ENCODE results near the gene MLX. TPM values are rescaled to one million over a fixed set of nuclear protein-coding genes. Genes with fewer than 3 reads are reported as not detected.

The MLX gene
- total and polyA plus RNA-seq, 2 donors (not counting 1 experiment from before 2014, with no cell fraction given) = 36.2 to 49.3 TPM

GRCh38 chr17:42612013-42612412 is 45.1 kb downstream of the MLX start:
- H3K9me3 ChIP-seq (ENCODE audit: control insufficient read depth, insufficient read depth, low read depth, low read length) = no peaks in the 10 kb centered on the region
- peaks cover 22% of the 10 kb centered on the region for H3K79me2 ChIP-seq (ENCODE audit: control insufficient read depth, insufficient read depth, low read length)
- no peaks in the 10 kb centered on the region for H3K27me3 ChIP-seq (ENCODE audit: control insufficient read depth, insufficient read depth, low read length)
- H3K9ac ChIP-seq (ENCODE audit: insufficient read depth, low read length) = no peak overlapping the region
- H3K4me2 ChIP-seq (ENCODE audit: extremely low read depth, insufficient read depth, low read length) = no peak overlapping the region
- H2AFZ ChIP-seq (ENCODE audit: low read length) = no peak overlapping the region
- peaks cover under 1% of the 10 kb centered on the region for H3K4me1 ChIP-seq (ENCODE audit: control insufficient read depth, extremely low read depth, insufficient read depth, low read length)
- H3K27ac ChIP-seq (ENCODE audit: insufficient read depth, low read length) = no peak overlapping the region
- TF ChIP-seq CTCF (conservative IDR thresholded peaks at IDR 0.05 in 1 of 2, IDR thresholded peaks at IDR 0.05 in 1 of 2; ENCODE audit: low read depth in 1 of 2, low read length in 2 of 2) (no peak), EZH2 (IDR thresholded peaks at IDR 0.05; ENCODE audit: low read length, missing control alignments) (no peak)
- no peak overlapping the region for H3K4me3 ChIP-seq (replicated peaks in 1 of 4; ENCODE audit: control extremely low read depth in 1 of 4, insufficient read depth in 1 of 4, low read depth in 3 of 4, low read length in 4 of 4)
- DNase-seq (ENCODE audit: low read depth in 2 of 2) = no peak
- peaks cover 8% of the 10 kb centered on the region for H3K36me3 ChIP-seq (ENCODE audit: control insufficient read depth, insufficient read depth, low read length)
- no peaks in the 10 kb centered on the region for H4K20me1 ChIP-seq (ENCODE audit: control insufficient read depth, extremely low read depth, insufficient read depth, low read length)

GRCh38 chr17:42613699-42614295 is 46.9 kb downstream of the MLX start:
- no peaks in the 10 kb centered on the region for H4K20me1 ChIP-seq (ENCODE audit: control insufficient read depth, extremely low read depth, insufficient read depth, low read length)
- no peaks in the 10 kb centered on the region for H3K27me3 ChIP-seq (ENCODE audit: control insufficient read depth, insufficient read depth, low read length)
- no peak overlapping the region for H2AFZ ChIP-seq (ENCODE audit: low read length)
- H3K36me3 ChIP-seq (ENCODE audit: control insufficient read depth, insufficient read depth, low read length) = peaks cover 8% of the 10 kb centered on the region
- H3K79me2 ChIP-seq (ENCODE audit: control insufficient read depth, insufficient read depth, low read length) = peaks cover 5% of the 10 kb centered on the region
- no peak for DNase-seq (ENCODE audit: low read depth in 2 of 2)
- TF ChIP-seq CTCF (conservative IDR thresholded peaks at IDR 0.05 in 1 of 2, IDR thresholded peaks at IDR 0.05 in 1 of 2; ENCODE audit: low read depth in 1 of 2, low read length in 2 of 2) = no peak
- no peak for TF ChIP-seq EZH2 (IDR thresholded peaks at IDR 0.05; ENCODE audit: low read length, missing control alignments)
- H3K27ac ChIP-seq (ENCODE audit: insufficient read depth, low read length) = no peak overlapping the region
- H3K4me1 ChIP-seq (ENCODE audit: control insufficient read depth, extremely low read depth, insufficient read depth, low read length) = no peaks in the 10 kb centered on the region
- no peaks in the 10 kb centered on the region for H3K9me3 ChIP-seq (ENCODE audit: control insufficient read depth, insufficient read depth, low read depth, low read length)
- no peak overlapping the region for H3K4me2 ChIP-seq (ENCODE audit: extremely low read depth, insufficient read depth, low read length)
- no peak overlapping the region for H3K4me3 ChIP-seq (replicated peaks in 1 of 4; ENCODE audit: control extremely low read depth in 1 of 4, insufficient read depth in 1 of 4, low read depth in 3 of 4, low read length in 4 of 4)
- no peak overlapping the region for H3K9ac ChIP-seq (ENCODE audit: insufficient read depth, low read length)

GRCh38 chr17:42617956-42618431 is 51.1 kb downstream of the MLX start:
- DNase-seq (ENCODE audit: low read depth in 2 of 2) = no peak

More at GRCh38 chr17:42617956-42618431, 51.1 kb downstream of the MLX start:
- H3K79me2 ChIP-seq (ENCODE audit: control insufficient read depth, insufficient read depth, low read length) = no peaks in the 10 kb centered on the region
- no peaks in the 10 kb centered on the region for H3K4me1 ChIP-seq (ENCODE audit: control insufficient read depth, extremely low read depth, insufficient read depth, low read length)
- no peak overlapping the region for H3K27ac ChIP-seq (ENCODE audit: insufficient read depth, low read length)
- no peaks in the 10 kb centered on the region for H4K20me1 ChIP-seq (ENCODE audit: control insufficient read depth, extremely low read depth, insufficient read depth, low read length)
- no peak overlapping the region for H3K4me2 ChIP-seq (ENCODE audit: extremely low read depth, insufficient read depth, low read length)
- H3K27me3 ChIP-seq (ENCODE audit: control insufficient read depth, insufficient read depth, low read length) = no peaks in the 10 kb centered on the region
- peaks cover 4% of the 10 kb centered on the region for H3K36me3 ChIP-seq (ENCODE audit: control insufficient read depth, insufficient read depth, low read length)
- H2AFZ ChIP-seq (ENCODE audit: low read length) = no peak overlapping the region
- no peaks in the 10 kb centered on the region for H3K9me3 ChIP-seq (ENCODE audit: control insufficient read depth, insufficient read depth, low read depth, low read length)
- no peak for TF ChIP-seq EZH2 (IDR thresholded peaks at IDR 0.05; ENCODE audit: low read length, missing control alignments)
- TF ChIP-seq CTCF (conservative IDR thresholded peaks at IDR 0.05 in 1 of 2, IDR thresholded peaks at IDR 0.05 in 1 of 2; ENCODE audit: low read depth in 1 of 2, low read length in 2 of 2) = no peak
- H3K9ac ChIP-seq (ENCODE audit: insufficient read depth, low read length) = no peak overlapping the region
- no peak overlapping the region for H3K4me3 ChIP-seq (replicated peaks in 1 of 4; ENCODE audit: control extremely low read depth in 1 of 4, insufficient read depth in 1 of 4, low read depth in 3 of 4, low read length in 4 of 4)

All from fibroblast of lung (primary cell).